GM15510 (cell line): Measurements from ENCODE around the gene NLRP11.

Experiments used
- POLR2A ChIP-seq: IDR thresholded peaks from 3 replicates; pipeline ENCODE4 v1.6.1; 2011; ENCODE audit warnings: borderline replicate concordance; ENCODE audit not compliant: insufficient read length; ENCODE audit errors: extremely low read depth

NLRP11 gene

DNA sequence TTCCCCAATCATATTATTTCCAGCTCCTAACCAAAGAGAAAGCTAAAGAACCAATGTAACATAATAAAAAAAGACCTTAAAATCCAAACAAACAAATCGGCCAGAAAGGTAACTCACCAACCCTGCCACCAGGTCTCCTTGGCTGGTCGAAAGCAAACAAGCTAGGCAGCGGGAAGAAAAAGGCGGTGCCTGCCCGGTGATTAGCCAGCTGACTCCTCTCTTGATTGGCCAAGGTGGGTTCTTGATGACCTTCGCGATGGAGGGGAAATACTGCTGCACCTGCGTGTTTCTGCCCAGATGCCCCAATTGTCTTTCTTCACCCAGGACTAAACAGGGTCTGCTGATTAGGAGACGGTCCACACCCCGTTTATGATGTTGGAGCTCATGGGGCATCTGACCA is at the start of gene NLRP11:
Gene NLRP11 (minus strand): TSS at position 154 of the 400 bp plus-strand sequence. CDS start 13,825 bp downstream, outside the sequence.
- no peak for TF ChIP-seq POLR2A

DNA sequence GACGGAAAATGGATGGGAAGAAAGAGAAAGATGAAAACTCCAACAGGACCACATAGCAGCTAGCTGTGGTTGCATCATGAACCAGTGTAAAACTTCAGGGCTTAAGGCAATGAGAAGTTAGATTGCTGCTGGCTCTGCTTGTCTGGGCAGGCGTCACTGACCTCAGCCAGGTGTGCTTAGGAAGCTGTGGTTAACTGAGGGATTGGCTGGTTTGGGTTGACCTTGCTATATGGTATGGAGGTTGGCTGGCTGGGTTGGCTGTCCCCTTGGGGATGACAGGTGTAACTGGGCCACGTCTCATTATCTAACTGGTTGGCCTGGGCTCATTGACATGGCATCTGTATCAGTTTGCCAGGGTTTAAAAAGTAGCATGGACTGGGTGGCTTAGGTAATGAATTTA is 45.4 kb upstream of the NLRP11 start:
- no peak for TF ChIP-seq POLR2A

DNA sequence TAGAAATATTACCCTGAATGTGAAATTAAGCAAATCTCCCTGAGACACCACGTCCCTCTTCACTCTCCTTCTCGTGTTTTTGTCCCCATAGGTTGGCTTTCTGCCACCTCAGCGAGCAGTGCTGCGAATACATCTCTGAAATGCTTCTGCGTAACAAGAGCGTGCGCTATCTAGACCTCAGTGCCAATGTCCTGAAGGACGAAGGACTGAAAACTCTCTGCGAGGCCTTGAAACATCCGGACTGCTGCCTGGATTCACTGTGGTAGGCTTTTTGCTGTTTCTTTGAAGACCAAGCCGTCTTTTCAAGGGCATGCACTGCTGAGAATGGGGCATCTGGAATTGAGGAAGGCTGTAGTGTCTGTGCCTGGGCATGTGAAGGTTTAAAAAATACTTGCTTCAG is 38.9 kb upstream of the NLRP11 start:
- no peak for TF ChIP-seq POLR2A

DNA sequence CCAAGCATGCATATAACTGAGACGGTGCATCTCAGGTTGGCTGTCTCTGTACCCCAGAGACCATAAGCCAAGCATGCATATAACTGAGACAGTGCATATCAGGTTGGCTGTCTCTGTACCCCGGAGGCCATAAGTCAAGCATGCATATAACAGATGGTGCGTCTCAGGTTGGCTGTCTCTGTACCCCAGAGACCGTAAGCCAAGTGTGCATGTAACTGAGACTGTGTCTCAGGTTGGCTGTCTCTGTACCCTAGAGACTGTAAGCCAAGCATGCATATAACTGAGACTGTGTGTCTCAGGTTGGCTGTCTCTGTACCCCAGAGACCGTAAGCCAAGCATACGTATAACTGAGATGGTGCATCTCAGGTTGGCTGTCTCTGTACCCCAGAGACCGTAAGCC is 35.3 kb upstream of the NLRP11 start:
- TF ChIP-seq POLR2A, result no peak

DNA sequence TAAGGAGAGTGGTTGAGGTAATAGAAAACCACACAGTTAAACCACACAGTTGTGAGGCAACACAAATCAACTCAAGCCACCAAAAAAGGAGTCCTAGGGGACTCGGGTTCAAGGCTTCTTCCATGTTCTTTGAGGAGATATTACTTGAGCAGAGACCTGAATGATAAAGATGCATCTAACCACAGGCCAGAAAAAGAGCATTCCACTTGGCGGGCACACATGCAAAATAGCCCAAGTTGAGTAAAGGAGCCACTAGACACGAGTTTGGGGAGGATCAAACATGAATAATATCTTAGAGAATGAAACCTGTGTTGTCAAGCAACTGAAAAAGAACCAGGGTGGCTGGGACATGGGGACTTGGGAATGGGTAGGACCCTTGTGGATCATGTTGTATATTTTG is 34.7 kb upstream of the NLRP11 start:
- no peak for TF ChIP-seq POLR2A

DNA sequence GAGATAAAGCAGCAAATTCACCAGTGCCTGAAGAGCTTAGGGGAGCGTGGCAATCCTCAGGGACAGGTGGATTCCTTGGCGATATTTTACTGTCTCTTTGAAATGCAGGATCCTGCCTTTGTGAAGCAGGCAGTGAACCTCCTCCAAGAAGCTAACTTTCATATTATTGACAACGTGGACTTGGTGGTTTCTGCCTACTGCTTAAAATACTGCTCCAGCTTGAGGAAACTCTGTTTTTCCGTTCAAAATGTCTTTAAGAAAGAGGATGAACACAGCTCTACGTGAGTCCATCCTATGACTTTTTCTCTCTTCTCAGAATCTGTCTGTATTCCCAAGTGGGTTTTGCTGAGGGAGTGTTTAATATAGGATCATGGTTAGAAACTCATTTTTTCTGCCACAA is 27.2 kb upstream of the NLRP11 start:
- no peak for TF ChIP-seq POLR2A

DNA sequence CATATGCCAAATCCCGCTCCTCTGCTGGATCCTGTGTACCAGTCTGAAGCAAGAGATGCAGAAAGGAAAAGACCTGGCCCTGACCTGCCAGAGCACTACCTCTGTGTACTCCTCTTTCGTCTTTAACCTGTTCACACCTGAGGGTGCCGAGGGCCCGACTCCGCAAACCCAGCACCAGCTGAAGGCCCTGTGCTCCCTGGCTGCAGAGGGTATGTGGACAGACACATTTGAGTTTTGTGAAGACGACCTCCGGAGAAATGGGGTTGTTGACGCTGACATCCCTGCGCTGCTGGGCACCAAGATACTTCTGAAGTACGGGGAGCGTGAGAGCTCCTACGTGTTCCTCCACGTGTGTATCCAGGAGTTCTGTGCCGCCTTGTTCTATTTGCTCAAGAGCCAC is 26.6 kb upstream of the NLRP11 start:
- no peak for TF ChIP-seq POLR2A

DNA sequence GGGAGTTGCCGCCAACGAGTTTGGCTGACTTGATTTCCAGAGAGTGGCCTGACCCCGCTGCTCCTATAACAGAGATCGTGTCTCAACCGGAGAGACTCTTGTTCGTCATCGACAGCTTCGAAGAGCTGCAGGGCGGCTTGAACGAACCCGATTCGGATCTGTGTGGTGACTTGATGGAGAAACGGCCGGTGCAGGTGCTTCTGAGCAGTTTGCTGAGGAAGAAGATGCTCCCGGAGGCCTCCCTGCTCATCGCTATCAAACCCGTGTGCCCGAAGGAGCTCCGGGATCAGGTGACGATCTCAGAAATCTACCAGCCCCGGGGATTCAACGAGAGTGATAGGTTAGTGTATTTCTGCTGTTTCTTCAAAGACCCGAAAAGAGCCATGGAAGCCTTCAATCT is 26.2 kb upstream of the NLRP11 start:
- no peak for TF ChIP-seq POLR2A

DNA sequence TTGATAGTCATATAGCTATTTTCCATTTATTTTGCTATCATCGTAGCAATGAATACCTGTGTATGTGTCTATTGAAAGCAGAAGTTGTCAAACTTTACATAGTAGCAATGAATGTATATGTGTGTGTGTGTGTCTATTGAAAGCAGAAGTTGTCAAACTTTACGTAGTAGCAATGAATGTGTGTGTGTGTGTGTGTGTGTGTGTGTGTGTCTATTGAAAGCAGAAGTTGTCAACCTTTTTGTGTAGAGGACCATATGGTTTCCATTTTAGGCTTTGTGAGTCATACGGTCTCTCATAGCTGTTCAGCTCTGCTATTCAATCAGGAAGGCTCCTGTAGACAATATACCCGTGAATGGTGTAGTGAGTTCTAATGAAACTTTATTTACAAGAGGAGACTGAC is 25.4 kb upstream of the NLRP11 start:
- no peak for TF ChIP-seq POLR2A

DNA sequence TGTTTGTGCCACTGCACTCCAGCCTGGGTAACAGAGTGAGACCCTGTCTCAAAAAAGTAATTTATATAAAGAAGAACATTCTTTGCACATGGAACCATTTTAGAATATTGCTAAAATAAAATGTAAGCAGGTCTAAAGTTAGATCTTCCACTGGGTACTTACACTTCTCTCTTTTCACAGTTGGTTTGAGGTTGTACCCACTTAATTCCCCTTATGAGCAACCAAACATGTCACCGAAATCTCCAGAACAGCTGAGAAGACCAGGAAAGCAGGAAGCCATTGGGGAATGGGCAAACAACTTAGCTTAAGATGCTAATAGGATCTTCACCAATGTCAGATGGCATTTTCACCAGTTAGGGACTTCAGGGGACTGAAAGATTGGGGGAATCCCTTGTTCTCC is 23.4 kb upstream of the NLRP11 start:
- TF ChIP-seq POLR2A, result no peak

DNA sequence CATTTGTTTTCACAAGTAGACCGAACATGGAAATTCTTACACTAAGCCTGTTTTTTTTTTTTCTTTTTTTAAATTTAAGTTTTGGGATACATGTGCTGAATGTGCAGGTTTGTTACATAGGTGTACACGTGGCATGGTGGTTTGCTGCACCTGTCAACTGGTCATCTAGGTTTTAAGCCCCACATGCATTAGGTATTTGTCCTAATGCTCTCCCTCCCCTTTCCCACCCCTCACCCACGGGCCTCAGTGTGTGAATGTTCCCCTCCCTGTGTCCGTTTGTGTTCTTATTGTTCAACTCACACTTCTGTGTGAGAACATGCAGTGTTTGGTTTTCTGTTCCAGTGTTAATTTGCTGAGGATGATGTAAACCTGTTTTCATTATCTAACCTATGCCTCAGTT is 7.1 kb upstream of the NLRP11 start:
- no peak for TF ChIP-seq POLR2A

DNA sequence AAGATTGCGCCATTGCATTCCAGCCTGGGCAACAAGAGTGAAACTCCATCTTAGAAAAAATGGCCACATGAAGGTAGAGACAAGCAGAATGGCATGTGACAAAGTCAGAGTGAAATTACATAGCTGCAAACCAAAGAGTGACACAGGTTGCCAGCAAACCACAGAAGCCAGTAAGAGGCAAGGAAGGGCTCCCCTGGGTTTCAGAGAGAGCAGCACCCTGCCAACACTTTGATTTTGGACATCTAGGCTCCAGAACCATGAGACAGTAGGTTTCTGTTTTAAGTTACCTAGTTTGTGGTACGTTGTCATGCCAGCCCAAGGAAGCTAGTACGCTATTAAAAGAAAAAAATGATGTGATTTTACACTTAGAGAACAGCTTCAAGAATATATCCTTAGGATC is 6.5 kb upstream of the NLRP11 start:
- TF ChIP-seq POLR2A, result no peak

DNA sequence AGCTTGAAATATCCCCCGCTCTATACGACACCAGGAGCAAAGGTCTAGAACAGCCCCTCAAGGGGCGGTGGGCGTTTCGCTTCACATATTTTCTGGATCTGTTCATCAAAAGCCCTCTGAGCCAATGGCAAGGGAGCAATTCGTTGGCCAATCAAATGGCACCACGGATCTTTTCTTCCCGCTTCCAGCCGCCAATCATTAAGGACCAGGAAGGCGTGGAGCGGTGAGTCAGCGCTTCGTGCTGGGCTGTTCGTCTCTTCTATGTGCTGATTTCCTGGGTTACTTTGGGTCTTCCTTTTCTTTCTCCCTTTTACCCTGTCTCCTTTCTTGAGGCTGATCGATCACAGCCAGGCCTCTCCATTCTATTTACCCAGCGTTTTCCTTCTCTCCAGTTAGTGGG is 4.5 kb upstream of the NLRP11 start, which contains the start of gene NLRP4:
Gene NLRP4 (plus strand): TSS at position 201 of the 400 bp plus-strand sequence. CDS start 15,541 bp downstream, outside the sequence.
- TF ChIP-seq POLR2A, result no peak

DNA sequence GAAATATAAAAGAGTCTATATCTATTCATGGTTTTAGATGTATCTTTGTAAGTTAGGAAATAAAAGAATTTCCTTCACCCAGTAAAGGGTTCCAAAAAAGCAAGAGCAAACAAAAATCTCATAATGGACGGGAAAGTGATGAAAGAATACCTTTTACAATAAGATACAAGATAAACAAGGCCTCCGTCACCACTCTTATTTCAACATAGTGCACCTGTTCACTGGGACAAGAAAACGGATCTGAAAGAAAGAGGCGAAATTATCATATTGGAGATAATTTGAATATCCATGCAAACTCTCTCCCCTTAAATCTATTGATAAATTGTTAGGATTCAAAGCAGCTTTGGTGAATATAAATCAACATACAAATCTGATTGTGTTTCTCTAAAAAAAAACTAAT is 877 bp upstream of the NLRP11 start:
- no peak for TF ChIP-seq POLR2A

DNA sequence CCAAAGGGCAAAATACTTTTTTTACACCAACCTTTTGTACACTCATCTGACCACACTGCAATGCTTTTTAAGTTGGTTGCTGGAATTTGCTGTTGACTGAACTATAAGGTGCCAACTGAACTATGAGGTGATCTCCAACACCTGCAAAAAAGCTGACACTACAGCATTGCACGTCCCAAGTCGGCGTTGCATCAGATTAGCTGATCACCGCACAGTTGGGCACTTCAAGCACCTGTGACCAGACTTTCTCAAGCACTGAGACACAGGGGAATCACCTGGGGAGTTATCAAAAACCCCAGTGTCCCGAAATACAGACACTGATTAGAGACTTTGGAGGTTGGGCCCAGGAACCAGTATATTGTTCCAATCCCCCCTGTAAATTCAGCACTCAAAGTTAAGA is 1.1 kb downstream of the NLRP11 start:
- TF ChIP-seq POLR2A, result no peak

DNA sequence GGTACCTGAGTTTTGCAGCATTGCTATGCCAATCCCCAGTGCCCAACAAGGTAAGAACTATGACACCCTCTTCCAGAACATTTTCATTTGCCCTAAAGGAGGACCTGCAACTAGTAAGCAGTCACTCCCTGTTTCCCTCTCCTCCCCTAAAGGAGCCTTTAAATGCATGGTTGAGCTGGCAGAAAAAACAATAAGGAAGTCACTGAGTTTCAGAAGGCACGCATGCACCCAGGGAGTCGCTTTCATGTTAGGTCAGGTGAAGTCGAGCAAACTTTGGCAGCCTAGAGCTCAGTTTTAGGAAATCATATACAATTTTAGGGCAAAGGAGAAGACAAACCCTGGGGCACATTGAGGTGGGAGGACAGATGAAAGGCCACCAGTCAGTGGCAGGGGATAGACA is 11.8 kb downstream of the NLRP11 start:
- no peak for TF ChIP-seq POLR2A

DNA sequence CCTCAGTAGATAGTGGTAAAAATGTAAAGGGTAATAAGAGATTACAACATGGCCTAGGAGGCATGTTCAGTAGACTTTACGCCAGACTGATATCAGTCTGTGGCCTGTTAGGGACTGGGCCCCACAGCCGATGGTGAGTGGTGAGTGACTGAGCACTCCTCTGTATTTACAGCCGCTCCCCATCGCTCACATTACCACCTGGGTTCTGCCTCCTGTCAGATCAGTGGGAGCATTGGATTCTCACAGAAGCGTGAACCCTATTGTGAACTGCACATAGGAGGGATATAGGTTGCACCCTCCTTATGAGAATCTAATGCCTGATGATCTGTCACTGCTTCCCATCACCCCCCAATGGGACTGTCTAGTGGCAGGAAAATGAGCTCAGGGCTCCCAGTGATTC is 17.9 kb downstream of the NLRP11 start:
- no peak for TF ChIP-seq POLR2A
